HG02623 (cell line): ENCODE results near the gene ENHO.
"Not testable (repeated sequence)": the region's sequence is repeated elsewhere in the genome, so short reads cannot be mapped to it uniquely, and the experiment has no call there.

ENCODE experiments used
- ATAC-seq: cut with Tn5 transposase; IDR thresholded peaks from one replicate; pipeline ENCODE4 v1.9.1; 2021; ENCODE audit warnings: moderate library complexity; ENCODE audit not compliant: unreplicated experiment

ENHO gene

DNA sequence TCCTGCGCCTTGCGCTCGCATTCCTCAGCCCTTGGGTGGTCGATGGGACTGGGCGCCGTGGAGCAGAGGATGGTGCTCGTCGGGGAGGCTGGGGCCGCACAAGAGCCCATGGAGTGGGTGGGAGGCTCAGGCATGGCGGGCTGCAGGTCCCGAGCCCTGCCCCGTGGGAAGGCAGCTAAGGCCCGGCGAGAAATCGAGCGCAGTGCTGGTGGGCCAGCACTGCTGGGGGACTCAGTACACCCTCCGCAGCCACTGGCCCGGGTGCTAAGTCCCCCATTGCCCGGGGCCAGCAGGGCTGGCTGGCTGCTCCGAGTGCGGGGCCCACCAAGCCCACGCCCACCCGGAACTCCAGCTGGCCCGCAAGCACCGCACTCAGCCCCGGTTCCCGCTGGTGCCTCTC lies 40.0 kb downstream of the ENHO start:
- ATAC-seq = not testable (repeated sequence)

- not testable (repeated sequence) for ATAC-seq
Observed at GRCh38 chr9:34481620-34482019, 41.2 kb downstream of the ENHO start.

DNA sequence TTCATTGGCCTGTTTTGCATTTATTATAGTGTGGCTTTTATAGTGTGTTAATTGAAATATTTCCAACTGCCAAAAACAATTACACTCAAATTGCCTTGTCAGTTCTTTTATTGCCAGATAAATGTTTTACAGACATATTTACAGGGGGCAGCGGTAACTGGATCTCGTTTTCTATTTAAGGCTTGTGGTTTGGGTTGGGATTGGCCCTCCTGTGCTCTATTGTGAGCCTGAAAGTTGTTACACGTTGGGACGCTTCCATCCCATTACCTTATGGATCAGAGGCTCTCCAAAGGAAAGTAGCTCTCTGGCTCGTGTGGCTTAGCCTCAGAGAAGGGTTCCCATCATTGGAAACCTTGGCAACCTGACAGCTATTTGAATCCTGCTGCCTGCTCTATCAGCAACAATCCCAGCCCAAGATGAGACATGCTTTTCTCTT lies 43.3 kb downstream of the ENHO start:
- ATAC-seq = no peak

DNA sequence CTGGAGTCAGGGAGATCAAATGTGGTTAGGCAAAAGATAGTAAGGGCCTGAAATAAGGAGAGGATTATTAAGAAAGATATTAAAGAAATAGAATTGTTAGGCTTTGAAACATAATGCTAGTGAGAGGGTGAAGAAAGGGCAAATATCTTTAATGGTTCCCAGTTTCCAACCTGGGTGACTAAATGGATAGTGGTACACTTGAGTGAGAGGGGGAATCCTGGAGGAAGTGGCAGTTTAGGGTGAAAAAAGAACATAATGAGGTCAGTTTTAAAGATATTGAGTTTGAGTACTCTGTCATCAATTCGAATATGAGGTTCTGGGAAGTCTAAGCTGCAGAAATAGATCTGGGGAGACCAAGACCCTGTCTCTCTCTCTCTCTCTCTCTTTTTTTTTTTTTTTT lies 45.2 kb downstream of the ENHO start:
- no peak for ATAC-seq

DNA sequence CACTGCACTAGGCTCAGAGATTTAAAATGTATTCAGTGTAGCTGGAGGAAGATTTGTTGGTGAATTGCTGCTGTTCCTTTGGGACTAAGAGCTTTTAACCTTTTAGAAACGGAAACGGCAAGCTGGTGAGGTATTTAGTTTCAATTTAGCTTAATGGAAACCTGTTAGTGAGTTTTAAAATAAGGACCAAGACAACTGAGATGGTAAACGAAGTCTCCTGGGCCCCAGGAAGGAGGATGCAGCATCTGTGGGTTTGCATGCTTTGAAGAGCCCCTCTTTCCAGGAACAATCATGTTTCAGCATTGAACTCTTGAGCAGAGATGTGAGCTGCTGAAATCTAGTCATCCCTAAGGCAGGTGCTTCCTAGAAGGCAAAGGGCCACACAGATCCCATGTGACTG lies 47.7 kb downstream of the ENHO start:
- no peak for ATAC-seq
